NCI-H82 treated with DMSO at 0.1 percent for 48 hours (cell line): ENCODE results near the gene TSEN54.

Experiments used
- DNase-seq: peaks from one replicate; lab custom pipeline; 2025; ENCODE audit not compliant: unreplicated experiment; lab: John Stamatoyannopoulos, UW

Gene TSEN54

DNA sequence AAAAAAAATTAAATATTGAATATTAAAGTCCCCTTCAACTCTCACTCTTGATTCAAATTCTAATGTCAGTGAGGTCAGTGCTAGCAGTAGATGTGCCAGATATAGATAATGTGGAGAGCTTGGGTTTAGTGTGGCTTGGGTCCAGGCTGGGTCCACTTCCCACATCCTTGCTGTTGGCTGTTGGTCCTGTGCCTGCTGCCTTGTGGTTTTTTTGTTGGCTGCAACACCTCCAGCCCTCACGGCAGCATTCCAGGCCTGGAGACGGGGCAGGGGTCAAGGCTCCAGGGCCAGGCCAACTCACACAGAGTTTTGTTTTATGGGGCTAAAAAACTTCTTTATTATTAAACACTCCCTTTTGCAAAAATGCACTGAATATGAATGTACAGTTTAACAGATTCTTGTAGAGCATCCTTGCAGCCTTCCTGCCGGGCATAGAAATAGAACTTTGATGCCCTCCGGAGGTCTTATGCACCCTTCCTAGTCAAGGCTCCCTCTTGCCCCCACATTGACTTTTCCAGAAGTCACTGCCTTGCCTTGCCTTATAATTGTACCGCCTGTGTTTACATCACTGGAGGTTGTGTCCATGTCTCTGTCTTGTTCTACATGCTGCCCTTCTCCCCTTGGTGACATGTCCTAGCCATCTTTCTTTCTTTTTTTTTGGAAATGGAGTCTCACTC lies 45.7 kb downstream of the TSEN54 start:
- DNase-seq = no peak

DNA sequence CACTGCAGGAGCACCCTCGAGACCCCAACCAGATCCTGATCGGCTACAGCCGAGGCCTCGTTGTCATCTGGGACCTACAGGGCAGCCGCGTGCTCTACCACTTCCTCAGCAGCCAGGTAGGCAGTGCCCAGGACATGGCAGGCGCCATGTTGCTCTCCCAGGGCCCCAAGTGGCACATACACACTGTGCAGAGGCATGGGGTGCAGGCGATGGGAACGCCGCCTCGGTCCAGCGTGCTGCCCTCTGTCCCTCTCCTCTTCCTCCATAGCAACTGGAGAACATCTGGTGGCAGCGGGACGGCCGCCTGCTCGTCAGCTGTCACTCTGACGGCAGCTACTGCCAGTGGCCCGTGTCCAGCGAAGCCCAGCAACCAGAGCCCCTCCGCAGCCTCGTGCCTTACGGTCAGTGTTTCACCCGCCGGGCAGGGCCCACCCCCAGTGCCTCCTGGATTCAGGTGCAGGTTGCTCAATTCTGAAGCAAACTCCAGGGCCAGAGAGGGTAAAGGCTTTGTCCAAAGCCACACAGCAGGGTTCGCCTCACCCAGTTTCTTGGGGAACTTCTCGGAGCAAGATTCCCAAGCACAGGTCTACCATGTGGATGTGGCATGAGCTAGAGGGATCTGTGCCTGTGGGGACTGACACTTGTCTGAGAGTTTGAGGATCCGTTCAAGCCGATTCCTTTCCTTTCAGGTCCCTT lies 46.9 kb downstream of the TSEN54 start:
- no peak for DNase-seq

DNA sequence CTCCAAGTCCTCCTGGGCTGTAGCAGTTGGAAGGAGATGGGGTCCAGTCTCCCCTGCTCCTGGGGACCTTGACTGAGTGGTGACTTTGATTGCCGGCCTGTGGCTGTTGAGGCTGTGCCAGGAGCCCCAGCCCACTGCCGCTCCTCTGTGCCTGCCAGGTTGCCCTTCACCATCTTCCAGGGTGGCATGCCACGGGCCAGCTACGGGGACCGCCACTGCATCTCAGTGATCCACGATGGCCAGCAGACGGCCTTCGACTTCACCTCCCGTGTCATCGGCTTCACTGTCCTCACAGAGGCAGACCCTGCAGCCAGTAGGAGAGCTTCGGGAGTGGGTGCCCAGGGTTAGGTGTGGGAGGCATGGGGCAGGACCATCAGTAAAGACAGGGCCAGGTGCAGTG lies 47.9 kb downstream of the TSEN54 start:
- no peak for DNase-seq

DNA sequence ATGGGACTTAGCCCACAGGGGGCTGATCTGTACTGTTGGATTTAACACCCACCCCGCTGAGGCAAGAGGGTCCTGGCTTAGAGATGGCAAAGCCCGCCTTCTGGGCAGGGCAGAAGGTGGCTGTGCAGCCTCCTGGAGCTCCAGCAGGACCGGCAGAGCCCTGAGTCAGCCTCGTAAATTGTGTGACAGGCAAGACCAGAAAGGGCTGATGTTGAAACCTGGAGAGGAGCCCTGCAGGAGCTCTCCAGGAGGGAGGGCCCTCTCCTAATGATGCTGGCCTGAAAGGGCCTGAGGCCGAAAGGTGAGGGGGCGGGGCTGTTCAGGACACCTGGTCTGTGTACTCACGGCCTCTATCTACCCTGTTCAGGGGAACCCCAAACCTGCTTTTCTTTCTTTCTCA lies 48.7 kb downstream of the TSEN54 start:
- DNase-seq = no peak

DNA sequence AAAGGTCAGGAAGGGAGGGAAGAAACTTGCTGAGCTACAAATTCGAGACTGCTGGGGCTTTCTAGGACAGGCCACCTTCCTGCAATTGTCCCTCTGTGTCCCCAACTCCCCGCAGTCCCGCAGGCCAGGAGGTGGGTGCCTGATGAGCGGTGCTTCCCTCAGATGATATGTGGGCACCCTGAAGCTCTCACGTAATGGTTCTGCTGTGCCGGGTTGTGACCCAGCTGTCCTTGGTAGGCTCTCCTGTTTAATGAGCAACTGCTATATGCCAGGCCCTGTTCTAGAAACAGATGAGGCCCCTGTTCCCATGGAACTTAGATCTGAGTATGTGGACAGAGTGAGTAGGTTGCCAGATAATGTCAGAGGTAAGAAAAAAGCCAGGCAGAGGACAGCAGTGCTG lies 49.3 kb downstream of the TSEN54 start:
- DNase-seq = no peak

DNA sequence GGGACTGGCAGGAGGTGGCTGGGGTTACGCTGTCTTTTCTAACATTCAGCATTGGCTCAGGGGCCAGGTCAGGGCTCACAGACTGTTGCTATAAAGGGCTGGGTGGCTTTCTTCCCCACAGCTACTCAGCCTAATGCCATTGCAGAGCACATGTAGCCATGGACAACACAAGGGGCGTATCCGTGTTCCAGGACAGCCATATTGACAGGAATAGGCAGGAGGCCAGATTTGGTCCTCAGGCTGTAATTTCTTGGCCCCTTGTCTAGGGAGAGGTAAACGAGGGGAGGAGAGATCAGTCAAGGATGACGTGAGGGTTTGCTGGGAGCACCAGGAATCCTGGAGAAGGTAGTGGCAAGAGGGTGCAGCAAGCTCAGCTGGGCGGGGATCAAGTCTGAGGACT lies 50.1 kb downstream of the TSEN54 start:
- DNase-seq = no peak

DNA sequence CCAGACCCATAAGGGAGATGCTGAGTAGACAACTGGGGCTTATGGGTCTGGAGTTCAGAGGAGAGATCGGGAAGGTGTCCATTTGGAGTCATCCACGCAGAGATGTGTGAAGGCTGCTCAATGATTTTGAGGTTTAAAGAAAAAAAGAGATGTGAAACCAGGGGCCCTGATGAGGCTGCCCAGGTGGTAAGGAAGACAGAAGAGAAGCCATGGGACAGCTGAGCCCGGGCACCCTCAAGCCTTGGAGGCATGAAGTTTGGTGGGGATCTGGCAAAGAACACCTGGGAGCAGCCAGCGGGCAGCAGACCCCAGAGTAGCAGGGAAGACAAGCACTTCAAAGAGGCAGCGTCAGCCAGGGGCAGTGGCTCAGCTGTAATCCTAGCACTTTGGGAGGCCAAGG lies 50.5 kb downstream of the TSEN54 start:
- no peak for DNase-seq

DNA sequence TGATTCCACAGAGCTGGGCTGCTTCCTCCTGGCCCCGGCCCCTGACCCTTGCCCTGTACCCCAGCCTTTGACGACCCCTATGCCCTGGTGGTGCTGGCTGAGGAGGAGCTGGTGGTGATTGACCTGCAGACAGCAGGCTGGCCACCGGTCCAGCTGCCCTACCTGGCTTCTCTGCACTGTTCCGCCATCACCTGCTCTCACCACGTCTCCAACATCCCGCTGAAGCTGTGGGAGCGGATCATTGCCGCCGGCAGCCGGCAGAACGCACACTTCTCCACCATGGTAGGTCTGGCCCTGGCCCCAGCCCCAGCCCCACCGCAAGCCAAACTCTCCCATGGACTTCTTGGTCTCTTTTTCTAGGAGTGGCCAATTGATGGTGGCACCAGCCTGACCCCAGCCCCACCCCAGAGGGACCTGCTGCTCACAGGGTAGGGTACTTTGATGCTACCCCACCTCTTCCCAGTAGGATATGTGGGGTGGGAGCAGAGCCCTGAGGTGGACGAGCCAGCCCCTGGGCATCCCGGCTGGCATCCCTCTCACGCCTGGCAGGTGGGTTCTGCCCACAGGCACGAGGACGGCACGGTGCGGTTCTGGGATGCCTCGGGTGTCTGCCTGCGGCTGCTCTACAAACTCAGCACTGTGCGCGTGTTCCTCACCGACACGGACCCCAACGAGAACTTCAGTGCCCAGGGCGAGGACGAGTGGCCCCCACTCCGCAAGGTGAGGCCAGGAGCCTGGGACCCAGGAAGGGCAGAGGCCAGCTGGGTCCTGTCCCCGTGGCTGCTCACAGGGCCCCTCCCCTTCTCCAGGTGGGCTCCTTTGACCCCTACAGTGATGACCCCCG lies 52.3 kb downstream of the TSEN54 start:
- no peak for DNase-seq

DNA sequence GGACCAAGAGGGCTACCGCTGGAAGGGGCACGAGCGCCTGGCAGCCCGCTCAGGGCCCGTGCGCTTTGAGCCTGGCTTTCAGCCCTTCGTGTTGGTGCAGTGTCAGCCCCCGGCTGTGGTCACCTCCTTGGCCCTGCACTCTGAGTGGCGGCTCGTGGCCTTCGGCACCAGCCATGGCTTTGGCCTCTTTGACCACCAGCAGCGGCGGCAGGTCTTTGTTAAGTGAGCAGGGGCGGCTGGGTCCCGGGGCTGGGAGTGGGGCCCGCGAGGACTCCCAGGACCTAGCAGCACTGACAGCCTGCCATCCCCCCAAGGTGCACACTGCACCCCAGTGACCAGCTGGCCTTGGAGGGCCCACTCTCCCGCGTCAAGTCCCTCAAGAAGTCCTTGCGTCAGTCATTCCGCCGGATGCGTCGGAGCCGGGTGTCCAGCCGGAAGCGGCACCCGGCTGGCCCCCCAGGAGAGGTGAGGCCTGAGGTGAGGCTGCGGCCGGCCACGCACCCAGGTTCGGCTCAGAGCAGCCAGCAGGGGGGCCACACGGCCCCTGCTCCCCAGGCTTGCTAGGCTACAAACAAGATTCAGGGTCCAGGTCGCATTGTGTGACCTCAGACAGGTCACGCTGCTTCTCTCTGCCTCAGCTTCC lies 53.8 kb downstream of the TSEN54 start:
- DNase-seq = no peak

DNA sequence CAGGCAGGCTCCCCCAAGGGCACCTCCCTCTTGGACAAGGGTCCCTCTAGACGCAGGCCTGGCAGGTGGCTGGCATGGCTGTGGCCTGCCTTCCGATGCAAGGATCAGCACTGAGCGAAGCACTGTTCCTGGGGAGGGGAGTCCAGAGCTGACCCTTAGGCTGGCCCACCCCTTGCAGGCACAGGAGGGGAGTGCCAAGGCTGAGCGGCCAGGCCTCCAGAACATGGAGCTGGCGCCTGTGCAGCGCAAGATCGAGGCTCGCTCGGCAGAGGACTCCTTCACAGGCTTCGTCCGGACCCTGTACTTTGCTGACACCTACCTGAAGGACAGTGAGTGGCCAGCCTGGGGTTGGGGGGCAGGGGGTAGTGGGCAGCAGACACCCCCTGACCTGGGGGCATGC lies 54.4 kb downstream of the TSEN54 start:
- DNase-seq = no peak

DNA sequence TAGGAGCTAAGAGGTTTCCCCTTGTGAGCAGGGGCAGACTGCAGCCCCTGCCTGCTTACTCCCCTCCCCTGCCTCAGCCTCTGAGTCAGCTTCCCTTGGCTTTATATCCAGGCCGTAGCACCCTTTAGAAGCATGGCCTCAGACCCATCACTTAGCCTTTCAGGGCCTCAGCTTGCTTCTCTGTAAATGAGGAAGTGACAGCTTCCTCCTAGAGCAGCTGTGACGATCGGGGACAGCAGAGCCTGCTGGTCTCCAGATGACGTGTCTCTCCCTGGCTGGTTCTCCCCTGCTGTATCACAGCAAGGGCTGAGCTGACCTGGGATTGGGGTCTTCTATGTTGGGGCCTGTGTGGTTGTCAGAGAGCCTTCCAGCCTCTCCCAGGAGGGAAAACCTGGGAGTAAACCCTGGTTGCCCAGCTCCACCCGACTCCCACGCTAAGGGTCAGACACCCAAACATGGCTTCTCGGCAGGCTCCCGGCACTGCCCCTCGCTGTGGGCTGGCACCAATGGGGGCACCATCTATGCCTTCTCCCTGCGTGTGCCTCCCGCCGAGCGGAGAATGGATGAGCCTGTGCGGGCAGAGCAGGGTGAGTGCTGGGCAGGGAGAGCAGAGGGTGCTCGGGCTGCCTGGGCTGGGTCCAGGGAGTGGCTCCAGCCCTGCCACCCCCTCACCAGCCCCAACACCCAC lies 55.0 kb downstream of the TSEN54 start:
- DNase-seq = no peak

DNA sequence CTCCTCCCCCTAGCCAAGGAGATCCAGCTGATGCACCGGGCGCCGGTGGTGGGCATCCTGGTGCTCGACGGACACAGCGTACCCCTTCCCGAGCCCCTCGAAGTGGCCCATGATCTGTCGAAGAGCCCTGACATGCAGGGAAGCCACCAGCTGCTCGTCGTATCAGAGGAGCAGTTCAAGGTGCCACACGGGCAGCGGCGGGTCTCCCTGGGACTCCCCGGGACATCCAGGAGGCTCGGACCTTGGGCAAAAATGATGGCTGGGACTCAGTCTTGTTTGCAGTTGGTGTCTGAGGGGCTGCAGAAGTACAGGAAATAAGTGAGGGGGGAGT lies 55.5 kb downstream of the TSEN54 start:
- DNase-seq = no peak

DNA sequence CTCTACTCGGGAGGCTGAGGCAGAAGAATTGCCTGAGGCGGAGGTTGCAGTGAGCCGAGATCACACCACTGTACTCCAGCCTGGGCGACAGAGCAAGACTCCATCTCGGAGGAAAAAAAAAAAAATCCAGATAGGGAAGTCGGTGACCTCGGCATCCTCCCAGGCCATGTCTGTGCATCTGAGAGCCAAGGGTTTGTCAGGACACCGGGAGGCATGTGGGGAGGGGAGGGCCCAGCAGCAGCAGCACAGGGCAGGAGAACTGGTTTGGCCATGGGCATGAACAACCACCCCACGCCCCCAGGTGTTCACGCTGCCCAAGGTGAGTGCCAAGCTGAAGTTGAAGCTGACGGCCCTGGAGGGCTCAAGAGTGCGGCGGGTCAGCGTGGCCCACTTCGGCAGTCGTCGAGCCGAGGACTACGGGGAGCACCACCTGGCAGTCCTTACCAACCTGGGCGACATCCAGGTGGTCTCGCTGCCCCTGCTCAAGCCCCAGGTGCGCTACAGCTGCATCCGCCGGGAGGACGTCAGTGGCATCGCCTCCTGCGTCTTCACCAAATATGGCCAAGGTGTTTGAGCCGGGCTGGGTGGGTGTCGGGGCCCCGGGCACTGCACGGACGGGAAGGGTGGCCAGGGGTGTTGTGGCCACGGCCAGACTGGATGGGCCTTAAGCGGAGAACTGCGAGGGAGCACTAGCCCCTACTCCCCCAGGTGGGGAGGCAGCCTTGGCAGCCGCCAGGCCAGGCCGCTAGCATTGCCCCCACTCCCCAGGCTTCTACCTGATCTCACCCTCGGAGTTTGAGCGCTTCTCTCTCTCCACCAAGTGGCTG lies 56.6 kb downstream of the TSEN54 start:
- no peak for DNase-seq

DNA sequence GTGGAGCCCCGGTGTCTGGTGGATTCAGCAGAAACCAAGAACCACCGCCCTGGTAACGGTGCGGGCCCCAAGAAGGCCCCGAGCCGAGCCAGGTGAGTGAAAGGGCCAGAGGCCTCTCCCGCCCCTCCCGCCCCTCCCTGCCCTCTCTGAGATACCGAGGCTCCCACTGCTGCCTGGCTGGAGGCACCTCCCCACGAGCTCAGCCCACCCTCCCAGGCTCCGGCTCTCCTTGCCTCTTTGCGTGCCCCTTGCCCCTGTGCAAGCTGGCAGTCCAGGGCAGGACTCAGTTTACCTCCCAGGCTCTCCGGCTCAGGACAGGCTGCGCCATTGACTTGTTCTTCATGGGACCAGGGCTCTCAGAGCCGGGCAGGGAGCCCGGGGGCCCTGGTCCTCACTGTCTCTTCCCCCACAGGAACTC lies 57.2 kb downstream of the TSEN54 start:
- DNase-seq = no peak

DNA sequence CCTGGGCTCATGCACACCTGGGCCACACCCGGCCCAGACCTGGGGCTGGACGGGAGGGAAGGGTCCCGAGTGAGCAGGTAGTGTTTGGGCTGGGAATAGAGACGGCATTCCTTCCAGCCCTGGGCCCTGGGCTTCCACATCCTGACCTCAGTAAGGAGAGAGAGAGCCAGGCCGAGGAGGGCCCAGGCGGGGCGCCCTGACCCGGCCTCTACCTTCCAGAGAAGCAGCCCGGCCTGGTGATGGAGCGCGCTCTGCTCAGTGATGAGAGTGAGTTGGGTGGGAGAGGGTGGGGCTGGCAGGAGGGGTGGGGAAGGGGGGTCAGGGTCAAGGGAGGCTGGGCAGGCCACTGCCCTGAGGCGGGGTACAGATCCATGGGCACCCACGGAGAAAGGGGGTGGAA lies 57.7 kb downstream of the TSEN54 start:
- DNase-seq = no peak
